Suprapubic skin (tissue), 4 donors: ENCODE data around the gene RAB36. TPM values are rescaled to one million over a fixed set of nuclear protein-coding genes. Genes with fewer than 3 reads are reported as not detected.

Experiments used
- DNase-seq, 2 donors: peaks; one replicate each; pipeline ENCODE4 v3.0.0-alpha.2; 2019; ENCODE audit warnings: low spot score in 2 of 2
- H3K27ac ChIP-seq: fragments of 200-600 bp; sonication (generic); one replicate; pipeline ENCODE4 v1.5.1; 2019
- H3K27me3 ChIP-seq: fragments of 200-600 bp; sonication (generic); one replicate; pipeline ENCODE4 v1.5.1; 2019
- H3K36me3 ChIP-seq: fragments of 200-600 bp; sonication (generic); one replicate; pipeline ENCODE4 v1.5.1; 2019
- H3K4me1 ChIP-seq: fragments of 200-600 bp; sonication (generic); one replicate; pipeline ENCODE4 v1.5.1; 2019
- H3K4me3 ChIP-seq: fragments of 200-600 bp; sonication (generic); one replicate; pipeline ENCODE4 v1.5.1; 2019; ENCODE audit warnings: mild to moderate bottlenecking
- H3K9me3 ChIP-seq: fragments of 200-600 bp; sonication (generic); one replicate; pipeline ENCODE4 v1.5.1; 2019
- CTCF ChIP-seq, 2 donors: fragments of 200-600 bp in 1 of 2; fragments of 450-650 bp in 1 of 2; sonication (generic) in 1 of 2; IDR thresholded peaks; one replicate each; pipeline ENCODE4 v1.5.1; 2016 to 2019; ENCODE audit warnings: antibody characterized with exemption in 2 of 2, mild to moderate bottlenecking in 1 of 2, moderate library complexity in 1 of 2
- EP300 ChIP-seq: sonication (generic); formaldehyde crosslinking; IDR thresholded peaks from one replicate; pipeline ENCODE4 v1.6.1; 2017; ENCODE audit warnings: antibody characterized with exemption
- POLR2A ChIP-seq, 2 donors: fragments of 450-650 bp; IDR thresholded peaks; one replicate each; pipeline ENCODE4 v1.6.1; 2017; ENCODE audit warnings: antibody characterized with exemption in 2 of 2, mild to moderate bottlenecking in 2 of 2, moderate library complexity in 2 of 2
- POLR2AphosphoS5 ChIP-seq, 3 donors: sonication (generic); formaldehyde crosslinking; IDR thresholded peaks; one replicate each; pipeline ENCODE4 v1.6.1; 2017; ENCODE audit warnings: antibody characterized with exemption in 3 of 3
- WGBS: methylation state at CpG from one replicate; pipeline ENCODE4 v1.1.5; 2018; 5-methylcytosine and 5-hydroxymethylcytosine counted together
- total RNA-seq, 4 donors: library from RNA; depleted of rRNA; stranded (reverse); fragments of >200 nt; gene quantifications; one replicate each; pipeline ENCODE4 v1.1.0, GENCODE V29; 2016

The RAB36 gene
- total RNA-seq, 4 donors from 2014 or later: 1.7 to 3.1 (median 2.9) TPM

DNA sequence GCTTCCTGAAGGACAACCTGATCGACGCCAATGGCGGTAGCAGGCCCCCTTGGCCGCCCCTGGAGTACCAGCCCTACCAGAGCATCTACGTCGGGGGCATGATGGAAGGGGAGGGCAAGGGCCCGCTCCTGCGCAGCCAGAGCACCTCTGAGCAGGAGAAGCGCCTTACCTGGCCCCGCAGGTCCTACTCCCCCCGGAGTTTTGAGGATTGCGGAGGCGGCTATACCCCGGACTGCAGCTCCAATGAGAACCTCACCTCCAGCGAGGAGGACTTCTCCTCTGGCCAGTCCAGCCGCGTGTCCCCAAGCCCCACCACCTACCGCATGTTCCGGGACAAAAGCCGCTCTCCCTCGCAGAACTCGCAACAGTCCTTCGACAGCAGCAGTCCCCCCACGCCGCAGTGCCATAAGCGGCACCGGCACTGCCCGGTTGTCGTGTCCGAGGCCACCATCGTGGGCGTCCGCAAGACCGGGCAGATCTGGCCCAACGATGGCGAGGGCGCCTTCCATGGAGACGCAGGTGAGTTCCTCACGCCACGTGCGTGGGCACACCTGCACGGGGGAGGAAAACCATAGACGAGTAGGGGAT is 36.5 kb downstream of the RAB36 start:
- H3K9me3 ChIP-seq: no peaks in the 10 kb centered on the region
- H3K4me1 ChIP-seq: peaks cover 59% of the 10 kb centered on the region
- DNase-seq: no peak
- 44% methylated on average over 10 of the region's 43 CpGs for WGBS
- peak overlapping the region; percentile 40 for H3K27ac ChIP-seq
- no peaks in the 10 kb centered on the region for H3K27me3 ChIP-seq
- H3K36me3 ChIP-seq: no peaks in the 10 kb centered on the region
- no peak for TF ChIP-seq POLR2AphosphoS5 (IDR thresholded peaks at IDR 0.05)
- H3K4me3 ChIP-seq: peak overlapping the region; percentile 66

- WGBS: 28% methylated on average over 10 of the region's 12 CpGs
- TF ChIP-seq POLR2A (IDR thresholded peaks at IDR 0.05): no peak
- no peak for TF ChIP-seq EP300
- TF ChIP-seq CTCF (IDR thresholded peaks at IDR 0.05): no peak
- no peak for TF ChIP-seq POLR2AphosphoS5 (IDR thresholded peaks at IDR 0.05)
- no peaks in the 10 kb centered on the region for H3K27me3 ChIP-seq
- H3K4me3 ChIP-seq: peak overlapping the region; percentile 66
- H3K27ac ChIP-seq: peak overlapping the region; percentile 40
- no peak for DNase-seq
- H3K36me3 ChIP-seq: no peaks in the 10 kb centered on the region
- no peaks in the 10 kb centered on the region for H3K9me3 ChIP-seq
- H3K4me1 ChIP-seq: peaks cover 59% of the 10 kb centered on the region
Measured at GRCh38 chr22:23182309-23183060, 37.2 kb downstream of the RAB36 start.

GRCh38 chr22:23183061-23183698 is 37.9 kb downstream of the RAB36 start:
- H3K4me1 ChIP-seq: peaks cover 59% of the 10 kb centered on the region

DNA sequence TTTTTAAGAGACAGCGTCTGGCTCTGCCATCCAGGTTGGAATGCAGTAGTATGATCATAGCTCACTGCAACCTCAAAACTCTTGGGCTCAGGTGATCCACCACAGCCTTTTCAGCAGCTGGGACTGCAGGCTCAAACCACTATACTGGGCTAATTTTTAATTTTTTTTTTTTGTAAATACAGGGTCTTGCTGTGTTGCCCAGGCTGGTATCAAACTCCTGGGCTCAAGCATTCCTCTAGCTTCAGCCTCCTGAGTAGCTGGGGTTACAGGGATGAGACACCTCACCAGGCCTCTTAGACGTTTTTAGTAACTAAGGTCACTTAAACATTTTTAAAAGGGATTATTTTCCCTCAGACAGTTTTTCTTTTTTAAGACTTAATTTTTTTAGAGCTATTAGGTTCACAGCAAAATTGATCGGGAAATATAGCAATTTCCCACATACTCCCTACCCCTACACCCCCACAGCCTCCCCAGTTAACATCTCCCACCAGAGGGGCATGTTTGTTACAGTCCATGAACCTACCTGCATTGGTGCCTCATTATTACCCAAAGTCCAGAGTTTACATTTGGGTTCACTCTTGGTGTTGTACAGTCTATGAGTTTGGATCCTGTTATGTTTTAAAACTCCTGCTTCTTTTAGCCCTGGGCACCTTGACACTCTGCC is 39.0 kb downstream of the RAB36 start:
- no peak overlapping the region for H3K27ac ChIP-seq
- WGBS: 66% methylated on average over 3 of the region's 3 CpGs

More at GRCh38 chr22:23183061-23183698, 37.9 kb downstream of the RAB36 start:
- H3K27ac ChIP-seq: no peak overlapping the region
- no peak for TF ChIP-seq POLR2AphosphoS5 (IDR thresholded peaks at IDR 0.05)
- no peak for TF ChIP-seq EP300
- H3K27me3 ChIP-seq: no peaks in the 10 kb centered on the region
- no peaks in the 10 kb centered on the region for H3K36me3 ChIP-seq
- peak overlapping the region; percentile 66 for H3K4me3 ChIP-seq
- H3K9me3 ChIP-seq: no peaks in the 10 kb centered on the region
- DNase-seq: no peak
- 16% methylated on average over 10 of the region's 11 CpGs for WGBS

DNA sequence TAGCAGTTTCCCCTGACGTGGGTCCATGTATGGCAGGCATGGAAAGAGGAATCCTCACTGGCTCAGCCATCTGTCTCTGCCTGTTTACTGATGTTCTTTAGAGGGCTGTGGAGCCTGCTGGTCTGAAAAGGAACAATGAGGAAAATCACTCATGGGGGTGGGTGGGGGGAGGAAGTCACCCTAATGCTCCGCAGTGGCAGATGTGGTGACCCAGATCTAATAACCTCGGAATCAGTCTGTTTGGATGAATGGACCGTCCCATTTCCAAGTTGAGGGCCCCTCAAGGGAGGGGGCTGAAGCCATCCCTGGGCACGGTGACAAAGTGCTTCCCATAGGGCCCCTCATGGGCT is 39.5 kb downstream of the RAB36 start:
- peaks cover 43% of the 10 kb centered on the region for H3K4me1 ChIP-seq
- H3K36me3 ChIP-seq: no peaks in the 10 kb centered on the region
- no peaks in the 10 kb centered on the region for H3K27me3 ChIP-seq
- no peaks in the 10 kb centered on the region for H3K9me3 ChIP-seq
- H3K4me3 ChIP-seq: no peak overlapping the region
- WGBS: 69% methylated on average over 4 of the region's 5 CpGs
- DNase-seq: no peak
- no peak overlapping the region for H3K27ac ChIP-seq
- no peak for TF ChIP-seq EP300
- TF ChIP-seq POLR2A (IDR thresholded peaks at IDR 0.05): no peak
- TF ChIP-seq POLR2AphosphoS5 (IDR thresholded peaks at IDR 0.05): no peak
- TF ChIP-seq CTCF (IDR thresholded peaks at IDR 0.05): no peak

More for the DNA sequence above, 39.0 kb downstream of the RAB36 start:
- H3K4me1 ChIP-seq: peaks cover 48% of the 10 kb centered on the region
- no peak for DNase-seq
- peak overlapping the region; percentile 66 for H3K4me3 ChIP-seq
- TF ChIP-seq CTCF (IDR thresholded peaks at IDR 0.05) (no peak), EP300 (no peak), POLR2A (IDR thresholded peaks at IDR 0.05) (no peak), POLR2AphosphoS5 (IDR thresholded peaks at IDR 0.05) (no peak)
- no peaks in the 10 kb centered on the region for H3K9me3 ChIP-seq
- H3K36me3 ChIP-seq: no peaks in the 10 kb centered on the region
- no peaks in the 10 kb centered on the region for H3K27me3 ChIP-seq

GRCh38 chr22:23187211-23187610 is 41.9 kb downstream of the RAB36 start:
- Histone ChIP-seq H3K36me3 (no peaks in the 10 kb centered on the region), H3K4me3 (no peak overlapping the region), H3K27me3 (no peaks in the 10 kb centered on the region), H3K27ac (no peak overlapping the region), H3K9me3 (no peaks in the 10 kb centered on the region), H3K4me1 (peaks cover 34% of the 10 kb centered on the region)
- WGBS: 70% methylated on average over 4 of the region's 4 CpGs
- DNase-seq: no peak
- no peak for TF ChIP-seq CTCF (IDR thresholded peaks at IDR 0.05)
- no peak for TF ChIP-seq POLR2A (IDR thresholded peaks at IDR 0.05)
- TF ChIP-seq POLR2AphosphoS5 (IDR thresholded peaks at IDR 0.05): no peak
- TF ChIP-seq EP300: no peak
